Osteocyte (in vitro differentiated cells): ENCODE results near the gene TNFSF9. TPM values are rescaled to one million over a fixed set of nuclear protein-coding genes. Genes with fewer than 3 reads are reported as not detected.

ENCODE experiments used
- DNase-seq: peaks from one replicate; pipeline ENCODE4 v3.0.0; 2021; ENCODE audit warnings: mixed read lengths; ENCODE audit not compliant: unreplicated experiment; ENCODE audit errors: extremely low spot score
- H3K27ac Mint-ChIP-seq: one replicate; pipeline ENCODE4 v1.8.0; 2021; ENCODE audit warnings: mild to moderate bottlenecking, mixed read lengths; ENCODE audit not compliant: unreplicated experiment
- H3K27me3 Mint-ChIP-seq: one replicate; pipeline ENCODE4 v1.8.0; 2021; ENCODE audit warnings: mixed read lengths; ENCODE audit not compliant: unreplicated experiment
- H3K36me3 Mint-ChIP-seq: one replicate; pipeline ENCODE4 v1.8.0; 2021; ENCODE audit warnings: mixed read lengths; ENCODE audit not compliant: unreplicated experiment
- H3K4me1 Mint-ChIP-seq: one replicate; pipeline ENCODE4 v1.8.0; 2021; ENCODE audit warnings: mixed read lengths; ENCODE audit not compliant: unreplicated experiment
- H3K4me3 Mint-ChIP-seq: one replicate; pipeline ENCODE4 v1.8.0; 2021; ENCODE audit warnings: mild to moderate bottlenecking, moderate library complexity, mixed read lengths; ENCODE audit not compliant: unreplicated experiment
- H3K9me3 Mint-ChIP-seq: one replicate; pipeline ENCODE4 v1.8.0; 2021; ENCODE audit warnings: mixed read lengths; ENCODE audit not compliant: unreplicated experiment
- CTCF ChIP-seq: fragments of 200-600 bp; sonication (generic); IDR thresholded peaks from 2 replicates; pipeline ENCODE4 v1.5.0; 2021; ENCODE audit warnings: antibody characterized with exemption, mild to moderate bottlenecking, moderate library complexity
- total RNA-seq: library from RNA; stranded (reverse); gene quantifications from 2 replicates; pipeline ENCODE4 v1.2.1, GENCODE V29; 2021

Gene TNFSF9
- total RNA-seq, 1 donor from 2014 or later: 1.5 TPM

GRCh38 chr19:6533000-6533328 is 2.1 kb downstream of the TNFSF9 start:
- H3K27ac Mint-ChIP-seq: no peak overlapping the region
- no peak for DNase-seq
- no peak overlapping the region for H3K4me3 Mint-ChIP-seq
- H3K4me1 Mint-ChIP-seq: peaks cover 24% of the 10 kb centered on the region
- H3K36me3 Mint-ChIP-seq: no peaks in the 10 kb centered on the region
- H3K9me3 Mint-ChIP-seq: peaks cover 3% of the 10 kb centered on the region
- TF ChIP-seq CTCF: no peak
- H3K27me3 Mint-ChIP-seq: peaks cover 12% of the 10 kb centered on the region

- Mint-ChIP-seq H3K27ac (no peak overlapping the region), H3K36me3 (no peaks in the 10 kb centered on the region), H3K4me3 (no peak overlapping the region), H3K4me1 (peaks cover 24% of the 10 kb centered on the region), H3K27me3 (peaks cover 12% of the 10 kb centered on the region), H3K9me3 (peaks cover 3% of the 10 kb centered on the region)
- no peak for DNase-seq
- no peak for TF ChIP-seq CTCF
Observed at GRCh38 chr19:6533746-6534418, 3.1 kb downstream of the TNFSF9 start.

DNA sequence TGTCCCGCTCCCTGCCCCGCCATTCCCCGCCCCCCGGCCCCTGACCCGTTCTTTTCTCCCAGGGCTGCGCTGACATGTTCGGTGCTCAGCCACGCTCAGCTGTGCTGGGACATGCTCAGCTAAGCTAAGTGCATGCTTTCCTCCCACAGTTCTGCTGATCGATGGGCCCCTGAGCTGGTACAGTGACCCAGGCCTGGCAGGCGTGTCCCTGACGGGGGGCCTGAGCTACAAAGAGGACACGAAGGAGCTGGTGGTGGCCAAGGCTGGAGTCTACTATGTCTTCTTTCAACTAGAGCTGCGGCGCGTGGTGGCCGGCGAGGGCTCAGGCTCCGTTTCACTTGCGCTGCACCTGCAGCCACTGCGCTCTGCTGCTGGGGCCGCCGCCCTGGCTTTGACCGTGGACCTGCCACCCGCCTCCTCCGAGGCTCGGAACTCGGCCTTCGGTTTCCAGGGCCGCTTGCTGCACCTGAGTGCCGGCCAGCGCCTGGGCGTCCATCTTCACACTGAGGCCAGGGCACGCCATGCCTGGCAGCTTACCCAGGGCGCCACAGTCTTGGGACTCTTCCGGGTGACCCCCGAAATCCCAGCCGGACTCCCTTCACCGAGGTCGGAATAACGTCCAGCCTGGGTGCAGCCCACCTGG is 3.7 kb downstream of the TNFSF9 start:
- H3K4me1 Mint-ChIP-seq: peaks cover 22% of the 10 kb centered on the region
- H3K4me3 Mint-ChIP-seq: no peak overlapping the region
- no peaks in the 10 kb centered on the region for H3K36me3 Mint-ChIP-seq
- no peak for TF ChIP-seq CTCF
- peaks cover 3% of the 10 kb centered on the region for H3K9me3 Mint-ChIP-seq
- no peak overlapping the region for H3K27ac Mint-ChIP-seq
- H3K27me3 Mint-ChIP-seq: peaks cover 12% of the 10 kb centered on the region
- DNase-seq: peak; percentile 83

DNA sequence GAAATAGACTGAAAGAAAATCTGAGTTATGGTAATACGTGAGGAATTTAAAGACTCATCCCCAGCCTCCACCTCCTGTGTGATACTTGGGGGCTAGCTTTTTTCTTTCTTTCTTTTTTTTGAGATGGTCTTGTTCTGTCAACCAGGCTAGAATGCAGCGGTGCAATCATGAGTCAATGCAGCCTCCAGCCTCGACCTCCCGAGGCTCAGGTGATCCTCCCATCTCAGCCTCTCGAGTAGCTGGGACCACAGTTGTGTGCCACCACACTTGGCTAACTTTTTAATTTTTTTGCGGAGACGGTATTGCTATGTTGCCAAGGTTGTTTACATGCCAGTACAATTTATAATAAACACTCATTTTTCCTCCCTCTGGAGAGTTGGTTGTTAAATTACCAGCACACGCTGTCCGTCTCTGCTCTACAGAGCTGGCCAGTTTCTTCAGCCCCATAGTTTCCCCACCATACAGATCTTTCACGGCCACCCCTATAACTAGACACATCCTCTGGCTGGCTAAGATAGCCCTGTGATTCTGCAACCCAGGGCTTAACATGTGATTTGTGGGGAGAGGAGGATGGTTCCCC is 4.8 kb downstream of the TNFSF9 start:
- no peak for DNase-seq
- Mint-ChIP-seq H3K27me3 (peaks cover 12% of the 10 kb centered on the region), H3K4me3 (no peak overlapping the region), H3K36me3 (no peaks in the 10 kb centered on the region), H3K9me3 (peaks cover 3% of the 10 kb centered on the region), H3K4me1 (peaks cover 14% of the 10 kb centered on the region), H3K27ac (no peak overlapping the region)
- TF ChIP-seq CTCF: no peak

GRCh38 chr19:6539514-6539913 is 8.7 kb downstream of the TNFSF9 start:
- Mint-ChIP-seq H3K27me3 (no peaks in the 10 kb centered on the region), H3K9me3 (peaks cover 3% of the 10 kb centered on the region), H3K27ac (no peak overlapping the region), H3K36me3 (no peaks in the 10 kb centered on the region), H3K4me3 (no peak overlapping the region), H3K4me1 (no peaks in the 10 kb centered on the region)
- DNase-seq: no peak
- no peak for TF ChIP-seq CTCF
